ENCODE measurements around the gene SH3TC1. TPM values are rescaled to one million over a fixed set of nuclear protein-coding genes. Genes with fewer than 3 reads are reported as not detected.
A peak's percentile ranks its signal among the peaks of the same experiment; 100 is the strongest.

Gene SH3TC1
- polyA plus RNA-seq, 1 experiment, result 1.2 TPM

DNA sequence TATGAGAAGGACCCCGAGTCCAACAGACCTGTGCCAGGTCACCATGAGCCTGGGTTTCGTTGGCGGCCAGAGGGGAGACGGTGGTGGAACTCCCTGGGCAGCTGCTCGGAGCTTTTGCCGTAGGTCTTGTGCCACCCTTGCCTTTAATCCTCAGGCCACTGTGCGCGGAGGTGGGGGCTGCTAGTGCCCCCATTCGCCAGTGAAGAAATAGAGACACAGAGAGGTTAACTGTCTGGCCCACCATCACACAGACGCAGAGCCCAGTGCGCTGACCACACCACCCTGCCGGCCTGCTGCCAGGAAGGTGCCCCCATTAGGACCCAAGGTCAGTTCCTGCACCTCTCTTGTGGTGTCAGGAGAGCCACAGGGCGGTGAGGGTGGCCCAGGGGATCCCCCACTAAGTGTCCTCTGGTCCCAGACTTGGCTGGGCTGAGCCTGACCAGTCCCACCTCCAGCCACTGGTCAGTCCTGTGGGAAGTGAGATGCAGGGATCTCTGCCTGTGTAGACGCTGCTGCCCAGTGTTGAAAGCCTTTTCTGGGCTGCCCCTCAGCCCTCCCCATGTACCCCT, 42.2 kb downstream of the SH3TC1 start:
- ChIA-PET CTCF (interaction anchor here (0.6 to 8.9 kb wide), 21 partner anchors 9 to 166 kb away, joined by 3 to 80 read pairs (median 4); partner anchors contain the start of gene SH3TC1), POLR2A (no interaction called here)
- no peak for DNase-seq (ENCODE audit: low read depth)
- Histone ChIP-seq H3K36me3 (ENCODE audit: control insufficient read depth, insufficient read depth, low read length) (no peaks in the 10 kb centered on the region), H3K27me3 (ENCODE audit: control insufficient read depth, insufficient read depth, low read length) (no peaks in the 10 kb centered on the region), H3K4me3 (ENCODE audit: low read depth, low read length) (no peak overlapping the region)
- TF ChIP-seq CTCF (IDR thresholded peaks at IDR 0.05; ENCODE audit: insufficient read depth, low read depth, low read length), result no peak

GRCh38 chr4:8241895-8242696, 43.0 kb downstream of the SH3TC1 start:
- Histone ChIP-seq H3K36me3 (ENCODE audit: control insufficient read depth, insufficient read depth, low read length) (no peaks in the 10 kb centered on the region), H3K27me3 (ENCODE audit: control insufficient read depth, insufficient read depth, low read length) (no peaks in the 10 kb centered on the region), H3K4me3 (ENCODE audit: low read depth, low read length) (no peak overlapping the region)
- peak; percentile 99 for TF ChIP-seq CTCF (IDR thresholded peaks at IDR 0.05; ENCODE audit: insufficient read depth, low read depth, low read length)
- POLR2A ChIA-PET, result no interaction called here
- CTCF ChIA-PET, result interaction anchor here (0.6 to 8.9 kb wide), 31 partner anchors 8 to 226 kb away, joined by 3 to 80 read pairs (median 4); partner anchors contain the start of gene SH3TC1
- DNase-seq (ENCODE audit: low read depth), result peak; percentile 60

DNA sequence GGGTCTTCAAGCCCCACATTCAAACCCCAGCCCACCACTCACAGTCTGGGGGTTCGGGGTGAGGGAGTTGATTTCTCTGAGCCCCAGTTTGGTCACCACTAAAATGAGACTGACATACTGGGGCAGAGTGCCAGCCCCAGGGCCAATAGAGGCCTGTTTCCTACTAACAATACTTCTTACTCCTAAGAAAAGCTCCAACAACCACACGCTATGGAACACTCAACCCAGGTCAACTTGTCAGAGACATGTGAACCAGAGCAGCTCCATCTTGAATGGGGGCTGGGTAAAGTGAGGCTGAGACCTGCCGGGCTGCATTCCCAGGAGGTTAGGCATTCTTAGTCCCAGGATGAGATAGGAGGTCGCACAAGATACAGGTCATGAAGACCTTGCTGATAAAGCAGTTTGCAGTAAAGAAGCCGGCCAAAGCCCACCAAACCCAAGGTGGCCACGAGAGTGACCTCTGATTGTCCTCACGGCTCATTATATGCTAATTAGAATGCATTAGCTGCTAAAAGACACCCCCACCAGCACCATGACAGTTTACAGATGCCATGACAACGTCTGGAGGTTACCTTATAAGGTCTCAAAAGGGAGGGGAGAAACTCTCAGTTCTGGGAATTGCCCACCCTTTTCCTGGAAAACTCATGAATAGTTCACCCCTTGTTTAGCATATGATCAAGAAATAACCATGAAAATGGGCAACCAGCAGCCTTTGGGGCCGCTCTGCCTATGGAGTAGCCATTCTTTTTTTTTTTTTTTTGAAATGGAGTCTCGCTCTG, 43.9 kb downstream of the SH3TC1 start:
- POLR2A ChIA-PET, result no interaction called here
- no peaks in the 10 kb centered on the region for H3K27me3 ChIP-seq (ENCODE audit: control insufficient read depth, insufficient read depth, low read length)

GRCh38 chr4:8244001-8244757, 45.1 kb downstream of the SH3TC1 start:
- Histone ChIP-seq H3K27me3 (ENCODE audit: control insufficient read depth, insufficient read depth, low read length) (no peaks in the 10 kb centered on the region), H3K4me3 (ENCODE audit: low read depth, low read length) (no peak overlapping the region), H3K36me3 (ENCODE audit: control insufficient read depth, insufficient read depth, low read length) (no peaks in the 10 kb centered on the region)
- DNase-seq (ENCODE audit: low read depth), result no peak
- CTCF ChIA-PET, result interaction anchor here (1.1 to 3.4 kb wide), 5 partner anchors 16 to 166 kb away, joined by 3 to 21 read pairs (median 12); no protein-coding TSS in a partner anchor
- POLR2A ChIA-PET, result no interaction called here
- TF ChIP-seq CTCF (IDR thresholded peaks at IDR 0.05; ENCODE audit: insufficient read depth, low read depth, low read length), result no peak

More for the DNA sequence above, 43.9 kb downstream of the SH3TC1 start:
- DNase-seq (ENCODE audit: low read depth), result no peak
- Histone ChIP-seq H3K4me3 (ENCODE audit: low read depth, low read length) (no peak overlapping the region), H3K36me3 (ENCODE audit: control insufficient read depth, insufficient read depth, low read length) (no peaks in the 10 kb centered on the region)
- no peak for TF ChIP-seq CTCF (IDR thresholded peaks at IDR 0.05; ENCODE audit: insufficient read depth, low read depth, low read length)
- CTCF ChIA-PET, result interaction anchor here (0.6 to 8.9 kb wide), 29 partner anchors 8 to 225 kb away, joined by 3 to 80 read pairs (median 4); partner anchors contain the start of gene SH3TC1

Measured in BJ (cell line).